Measurements from ENCODE around the gene PTOV1. TPM values are rescaled to one million over a fixed set of nuclear protein-coding genes. Genes with fewer than 3 reads are reported as not detected.
A peak's percentile ranks its signal among the peaks of the same experiment; 100 is the strongest.

Gene PTOV1
- total RNA-seq (2014; rRNA removed; shearing (Covaris generic)): 205 and 219 TPM in 2 replicates

- H3K36me3 ChIP-seq (replicated peaks; ENCODE audit: control insufficient read depth, insufficient read depth, low read length): peaks cover 11% of the 10 kb centered on the region
- peak; percentile 100 for DNase-seq
- H3K27me3 ChIP-seq (ENCODE audit: control insufficient read depth, insufficient read depth, low read length): no peaks in the 10 kb centered on the region
- H3K4me3 ChIP-seq (ENCODE audit: insufficient read depth, low read depth, low read length): peak within 1 kb of the TSS; percentile 48
Measured at GRCh38 chr19:49850487-49851342, at the start of gene PTOV1. TSS of gene PTOV1 (plus strand) at chr19:49851159.

- no peak for DNase-seq
- peaks cover 16% of the 10 kb centered on the region for H3K36me3 ChIP-seq (replicated peaks; ENCODE audit: control insufficient read depth, insufficient read depth, low read length)
- no peaks in the 10 kb centered on the region for H3K27me3 ChIP-seq (ENCODE audit: control insufficient read depth, insufficient read depth, low read length)
- peak overlapping the region; percentile 43 for H3K4me3 ChIP-seq (ENCODE audit: insufficient read depth, low read depth, low read length)
Measured at GRCh38 chr19:49801401-49801888, 49.5 kb upstream of the PTOV1 start.

- peak; percentile 99 for DNase-seq
Measured at GRCh38 chr19:49801966-49802661, 48.8 kb upstream of the PTOV1 start.

GRCh38 chr19:49802836-49803528 lies 48.0 kb upstream of the PTOV1 start:
- Histone ChIP-seq H3K27me3 (ENCODE audit: control insufficient read depth, insufficient read depth, low read length) (no peaks in the 10 kb centered on the region), H3K36me3 (replicated peaks; ENCODE audit: control insufficient read depth, insufficient read depth, low read length) (peaks cover 12% of the 10 kb centered on the region), H3K4me3 (ENCODE audit: insufficient read depth, low read depth, low read length) (peak overlapping the region; percentile 45)
- peak; percentile 71 for DNase-seq

More at GRCh38 chr19:49801966-49802661, 48.8 kb upstream of the PTOV1 start:
- H3K27me3 ChIP-seq (ENCODE audit: control insufficient read depth, insufficient read depth, low read length): no peaks in the 10 kb centered on the region
- H3K4me3 ChIP-seq (ENCODE audit: insufficient read depth, low read depth, low read length): peak overlapping the region; percentile 45
- H3K36me3 ChIP-seq (replicated peaks; ENCODE audit: control insufficient read depth, insufficient read depth, low read length): peaks cover 11% of the 10 kb centered on the region

- peaks cover 12% of the 10 kb centered on the region for H3K36me3 ChIP-seq (replicated peaks; ENCODE audit: control insufficient read depth, insufficient read depth, low read length)
- no peaks in the 10 kb centered on the region for H3K27me3 ChIP-seq (ENCODE audit: control insufficient read depth, insufficient read depth, low read length)
- no peak overlapping the region for H3K4me3 ChIP-seq (ENCODE audit: insufficient read depth, low read depth, low read length)
- DNase-seq: no peak
Measured at GRCh38 chr19:49803529-49803856, 47.5 kb upstream of the PTOV1 start.

GRCh38 chr19:49805822-49806619 lies 44.9 kb upstream of the PTOV1 start:
- no peak for DNase-seq
- Histone ChIP-seq H3K27me3 (ENCODE audit: control insufficient read depth, insufficient read depth, low read length) (no peaks in the 10 kb centered on the region; the same call in 1 of the 2 replicates), H3K36me3 (replicated peaks; ENCODE audit: control insufficient read depth, insufficient read depth, low read length) (peaks cover 9% of the 10 kb centered on the region), H3K4me3 (ENCODE audit: insufficient read depth, low read depth, low read length) (peak overlapping the region; percentile 8; the same call in 1 of the 2 replicates)

GRCh38 chr19:49806620-49806959 lies 44.4 kb upstream of the PTOV1 start:
- no peak overlapping the region for H3K4me3 ChIP-seq (ENCODE audit: insufficient read depth, low read depth, low read length)
- H3K27me3 ChIP-seq (ENCODE audit: control insufficient read depth, insufficient read depth, low read length): no peaks in the 10 kb centered on the region; the same call in 1 of the 2 replicates
- DNase-seq: no peak
- H3K36me3 ChIP-seq (replicated peaks; ENCODE audit: control insufficient read depth, insufficient read depth, low read length): peaks cover 9% of the 10 kb centered on the region

- H3K27me3 ChIP-seq (ENCODE audit: control insufficient read depth, insufficient read depth, low read length): no peaks in the 10 kb centered on the region; the same call in 1 of the 2 replicates
- no peak overlapping the region for H3K4me3 ChIP-seq (ENCODE audit: insufficient read depth, low read depth, low read length)
- peak; percentile 29 for DNase-seq
- peaks cover 9% of the 10 kb centered on the region for H3K36me3 ChIP-seq (replicated peaks; ENCODE audit: control insufficient read depth, insufficient read depth, low read length)
Measured at GRCh38 chr19:49807058-49807903, 43.7 kb upstream of the PTOV1 start.

GRCh38 chr19:49807904-49808675 lies 42.9 kb upstream of the PTOV1 start:
- peak; percentile 55 for DNase-seq
- H3K4me3 ChIP-seq (ENCODE audit: insufficient read depth, low read depth, low read length): peak overlapping the region; percentile 26
- H3K36me3 ChIP-seq (replicated peaks; ENCODE audit: control insufficient read depth, insufficient read depth, low read length): peaks cover 8% of the 10 kb centered on the region
- H3K27me3 ChIP-seq (ENCODE audit: control insufficient read depth, insufficient read depth, low read length): no peaks in the 10 kb centered on the region; the same call in 1 of the 2 replicates

GRCh38 chr19:49808711-49809159 lies 42.2 kb upstream of the PTOV1 start:
- DNase-seq: peak; percentile 100
- Histone ChIP-seq H3K4me3 (ENCODE audit: insufficient read depth, low read depth, low read length) (peak overlapping the region; percentile 63), H3K36me3 (replicated peaks; ENCODE audit: control insufficient read depth, insufficient read depth, low read length) (peaks cover 3% of the 10 kb centered on the region), H3K27me3 (ENCODE audit: control insufficient read depth, insufficient read depth, low read length) (no peaks in the 10 kb centered on the region; the same call in 1 of the 2 replicates)

GRCh38 chr19:49809160-49809940 lies 41.6 kb upstream of the PTOV1 start:
- no peaks in the 10 kb centered on the region; the same call in 1 of the 2 replicates for H3K27me3 ChIP-seq (ENCODE audit: control insufficient read depth, insufficient read depth, low read length)
- peak; percentile 88 for DNase-seq
- H3K36me3 ChIP-seq (replicated peaks; ENCODE audit: control insufficient read depth, insufficient read depth, low read length): peaks cover 3% of the 10 kb centered on the region
- H3K4me3 ChIP-seq (ENCODE audit: insufficient read depth, low read depth, low read length): peak overlapping the region; percentile 63

- no peak for DNase-seq
- no peaks in the 10 kb centered on the region; the same call in 1 of the 2 replicates for H3K27me3 ChIP-seq (ENCODE audit: control insufficient read depth, insufficient read depth, low read length)
- no peak overlapping the region for H3K4me3 ChIP-seq (ENCODE audit: insufficient read depth, low read depth, low read length)
- peaks cover 3% of the 10 kb centered on the region for H3K36me3 ChIP-seq (replicated peaks; ENCODE audit: control insufficient read depth, insufficient read depth, low read length)
Measured at GRCh38 chr19:49809941-49810389, 41.0 kb upstream of the PTOV1 start.
